GM10847 (cell line): Measurements from ENCODE around the gene GET4.

Experiments
- POLR2A ChIP-seq: IDR thresholded peaks from 2 replicates; pipeline ENCODE4 v1.6.1; 2011; ENCODE audit not compliant: insufficient read length; ENCODE audit errors: extremely low read depth

GET4 gene

GRCh38 chr7:859359-860030 is 16.9 kb upstream of the GET4 start:
- no peak for TF ChIP-seq POLR2A

DNA sequence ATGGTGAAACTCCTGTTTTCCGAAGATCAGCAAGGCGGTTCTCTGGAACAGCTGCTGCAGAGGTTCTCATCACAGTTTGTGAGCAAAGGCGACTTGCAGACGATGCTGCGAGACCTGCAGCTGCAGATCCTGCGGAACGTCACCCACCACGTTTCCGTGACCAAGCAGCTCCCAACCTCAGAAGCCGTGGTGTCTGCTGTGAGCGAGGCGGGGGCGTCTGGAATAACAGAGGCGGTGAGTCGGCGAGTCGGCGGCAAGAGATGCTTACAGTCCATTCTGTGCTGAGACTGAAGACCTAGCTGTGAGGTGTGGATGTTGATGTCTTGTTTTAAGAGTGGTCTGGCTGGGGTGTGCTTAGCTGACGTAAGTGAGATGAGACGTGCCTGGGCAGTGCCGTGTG is 16.2 kb upstream of the GET4 start:
- TF ChIP-seq POLR2A = no peak

DNA sequence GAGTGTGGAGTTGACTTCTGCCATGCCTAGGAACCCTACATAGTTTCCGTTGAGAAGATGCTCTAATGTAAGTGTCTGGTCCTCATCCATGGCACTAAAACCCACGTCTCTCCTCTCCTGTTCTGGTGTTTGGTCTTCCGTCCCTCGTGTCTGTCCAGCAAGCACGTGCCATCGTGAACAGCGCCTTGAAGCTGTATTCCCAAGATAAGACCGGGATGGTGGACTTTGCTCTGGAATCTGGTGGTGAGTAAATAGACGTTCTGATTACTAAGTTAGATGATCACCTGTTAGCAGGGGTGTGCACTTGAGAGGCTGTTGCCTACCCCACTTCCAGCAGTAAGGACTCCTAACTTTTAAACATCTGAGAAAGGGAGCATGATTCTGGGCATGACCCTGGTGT is 15.1 kb upstream of the GET4 start:
- no peak for TF ChIP-seq POLR2A

GRCh38 chr7:862157-862556 is 14.2 kb upstream of the GET4 start:
- TF ChIP-seq POLR2A = no peak

DNA sequence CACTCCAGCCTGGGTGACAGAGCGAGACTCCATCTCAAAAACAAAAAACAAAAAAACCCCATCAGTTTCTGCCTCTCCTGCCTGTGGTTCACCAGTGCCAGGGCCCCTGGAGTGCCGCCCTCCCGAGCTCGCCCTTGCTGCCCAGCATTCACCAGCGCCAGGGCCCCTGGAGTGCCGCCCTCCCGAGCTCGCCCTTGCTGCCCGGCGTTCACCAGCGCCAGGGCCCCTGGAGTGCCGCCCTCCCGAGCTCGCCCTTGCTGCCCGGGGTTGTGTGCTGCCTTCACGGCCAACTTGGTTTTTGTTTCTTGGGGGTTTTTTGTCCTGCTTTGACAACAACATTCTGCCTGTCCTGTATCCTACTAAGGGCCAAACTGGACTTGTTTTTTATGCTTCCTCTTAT is 13.2 kb upstream of the GET4 start:
- no peak for TF ChIP-seq POLR2A

DNA sequence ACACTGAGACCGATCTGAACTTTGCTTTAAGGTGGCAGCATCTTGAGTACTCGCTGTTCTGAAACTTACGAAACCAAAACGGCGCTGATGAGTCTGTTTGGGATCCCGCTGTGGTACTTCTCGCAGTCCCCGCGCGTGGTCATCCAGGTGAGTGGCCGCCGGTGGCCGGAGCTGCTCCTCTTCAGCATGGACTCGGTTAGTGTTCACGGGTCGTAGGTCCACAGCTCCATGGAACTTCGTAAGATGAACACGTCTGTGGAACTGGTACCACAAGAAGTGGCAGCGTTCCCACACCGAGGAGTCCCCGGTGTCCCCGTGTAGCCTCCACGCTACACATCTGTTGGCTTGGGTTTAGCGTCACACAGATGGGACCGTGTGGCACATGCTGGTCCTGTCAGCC is 10.4 kb upstream of the GET4 start:
- TF ChIP-seq POLR2A = no peak

DNA sequence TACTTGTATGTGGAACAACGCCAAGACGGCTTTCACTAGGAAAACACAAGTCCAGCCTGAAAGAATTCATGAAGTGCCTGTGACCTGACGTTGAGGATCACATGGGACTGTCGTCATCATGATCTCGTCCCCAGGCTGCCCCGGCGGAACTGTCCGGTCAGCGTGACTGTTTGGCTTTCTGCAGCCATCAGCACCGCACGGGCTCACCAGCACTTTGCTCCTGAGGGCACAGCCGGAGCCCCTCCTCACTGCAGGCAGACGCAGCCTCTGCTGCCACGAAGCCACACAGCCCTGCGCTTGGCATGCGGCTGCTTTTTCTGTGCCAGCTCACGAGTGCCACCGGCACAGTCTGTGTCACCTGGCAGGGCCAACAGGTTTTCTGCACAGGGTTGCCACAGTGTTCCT is 9.4 kb upstream of the GET4 start:
- TF ChIP-seq POLR2A = no peak

DNA sequence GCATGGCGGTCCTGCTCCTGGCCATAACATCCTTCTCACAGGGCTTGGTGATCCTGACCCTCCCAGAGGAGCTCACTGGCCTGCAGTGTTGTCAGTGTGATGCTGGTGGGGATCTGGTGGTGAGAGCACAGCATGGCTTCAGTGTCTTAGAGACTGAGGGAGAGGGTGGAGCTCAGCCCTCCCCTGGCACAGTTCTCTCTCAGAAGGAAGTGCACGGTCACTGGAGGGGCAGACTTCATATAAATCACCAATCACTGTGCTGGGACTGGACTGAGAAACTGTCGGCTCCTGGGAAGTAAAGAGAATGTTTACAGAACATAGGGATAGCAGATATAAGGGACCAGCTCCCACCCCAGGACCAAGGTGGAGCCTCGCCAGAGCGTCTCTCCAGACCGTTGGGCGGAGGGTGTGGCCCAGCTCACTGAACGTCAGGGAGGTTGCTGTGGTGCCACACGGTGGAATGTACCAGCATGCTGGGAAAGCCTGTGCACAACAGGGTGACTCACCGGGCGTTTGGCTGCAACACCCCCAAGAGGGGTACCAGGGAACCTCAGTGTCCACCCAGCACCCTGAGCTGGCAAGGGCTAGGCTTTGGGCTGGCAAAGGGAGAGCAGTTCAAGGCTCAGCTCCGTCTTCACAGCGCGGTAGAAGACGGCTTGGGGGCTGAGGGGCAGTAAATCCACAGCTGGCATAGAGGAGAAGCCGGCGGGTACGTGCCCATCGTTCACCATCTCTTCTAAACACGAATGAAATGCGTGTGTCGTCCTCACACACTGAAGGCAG is 8.8 kb upstream of the GET4 start:
- TF ChIP-seq POLR2A = no peak

- TF ChIP-seq POLR2A = no peak
These were observed 8.2 kb upstream of the GET4 start for GRCh38 chr7:868189-868486.

DNA sequence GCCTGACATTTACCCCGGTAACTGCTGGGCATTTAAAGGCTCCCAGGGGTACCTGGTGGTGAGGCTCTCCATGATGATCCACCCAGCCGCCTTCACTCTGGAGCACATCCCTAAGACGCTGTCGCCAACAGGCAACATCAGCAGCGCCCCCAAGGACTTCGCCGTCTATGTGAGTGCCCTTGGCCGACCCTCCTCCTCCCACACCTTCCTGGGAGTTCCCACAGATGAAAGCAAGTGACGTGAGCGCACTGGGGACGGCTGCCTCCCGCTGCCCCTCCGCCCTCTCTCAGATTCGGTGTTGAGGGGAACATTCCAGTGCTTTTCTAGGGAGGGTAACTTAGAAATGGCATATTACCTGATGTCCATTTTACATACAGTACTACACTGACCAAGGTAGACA is 7.0 kb upstream of the GET4 start:
- TF ChIP-seq POLR2A = no peak

GRCh38 chr7:871900-872537 is 4.3 kb upstream of the GET4 start:
- no peak for TF ChIP-seq POLR2A

- TF ChIP-seq POLR2A = no peak
These were observed 2.9 kb upstream of the GET4 start for GRCh38 chr7:873367-874002.

DNA sequence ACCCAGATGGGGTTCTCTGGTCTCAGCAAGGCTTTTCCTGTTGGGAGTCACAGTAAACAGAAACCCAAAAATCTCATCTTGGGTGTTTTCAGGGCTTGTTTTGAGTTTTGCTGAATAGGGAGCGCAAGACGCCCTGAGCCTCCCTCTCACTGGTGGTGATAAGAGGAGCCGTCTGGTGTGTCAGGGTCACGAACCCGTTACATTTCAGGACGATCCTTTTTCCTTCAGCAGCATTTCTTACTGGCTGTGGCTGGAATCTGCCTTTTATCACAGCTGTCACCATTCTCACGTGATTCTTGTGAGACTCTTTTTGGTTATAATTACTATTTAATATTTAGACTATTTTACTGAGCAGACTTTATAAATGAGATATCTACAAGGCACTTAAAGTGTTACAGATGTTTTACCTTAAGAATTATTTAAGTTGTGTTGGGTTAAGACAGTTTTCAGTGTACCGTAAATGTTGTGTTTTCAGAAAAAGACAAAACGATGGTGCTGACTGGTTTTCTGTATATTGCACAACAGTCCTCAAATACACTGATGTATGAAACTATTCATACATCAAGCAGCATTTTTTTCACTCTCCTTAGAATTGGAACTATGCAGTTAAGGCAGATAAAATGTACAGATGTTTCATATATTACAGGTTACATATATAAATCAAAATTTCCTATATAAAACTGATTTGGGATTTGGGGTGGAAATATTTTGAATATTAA is 2.2 kb upstream of the GET4 start:
- TF ChIP-seq POLR2A = no peak

- TF ChIP-seq POLR2A = no peak
These were observed 1.3 kb upstream of the GET4 start for GRCh38 chr7:875051-875450.

GRCh38 chr7:875476-876076 is 778 bp upstream of the GET4 start:
- TF ChIP-seq POLR2A = no peak
